HCT116 (cell line): ENCODE results near the gene SHISA8. TPM values are rescaled to one million over a fixed set of nuclear protein-coding genes. Genes with fewer than 3 reads are reported as not detected.

Experiments
- ATAC-seq: fragments of 200-7000 bp; cut with Tn5 transposase; 2 replicates; pipeline ENCODE4 v1.9.1; 2020; ENCODE audit warnings: mild to moderate bottlenecking, moderate library complexity
- BruUV-seq: library from RNA; stranded (reverse); fragments of 400-500 nt; replicated peaks from 2 replicates; lab custom pipeline; 2021; lab: Mats Ljungman, UMichigan
- CTCF ChIA-PET: fragments of 300-600 bp; sonication (Branson Sonifier 250); formaldehyde crosslinking; loops from one replicate; lab custom pipeline; 2021; ENCODE audit warnings: antibody characterized with exemption; lab: Charles Lee
- POLR2A ChIA-PET: fragments of 300-600, 350-600 bp; sonication (Branson Sonifier 250); formaldehyde crosslinking; loops from one replicate; lab custom pipeline; 2021; ENCODE audit warnings: antibody characterized with exemption; lab: Charles Lee
- RAD21 ChIA-PET, 2 experiments: fragments of 300-600 bp; sonication (Branson Sonifier 250); formaldehyde crosslinking; loops; one replicate each; lab custom pipeline; 2023; ENCODE audit warnings: low total read pairs in 2 of 2; ENCODE audit not compliant: uncharacterized antibody in 2 of 2, unreplicated experiment in 2 of 2, low non-redundant PET in 1 of 2; lab: Charles Lee
- DNase-seq: peaks from one replicate; pipeline ENCODE4 v3.0.0-alpha.2; 2010; ENCODE audit warnings: low read depth, low spot score
- H2AFZ ChIP-seq: fragments of 200-600 bp; shearing (Covaris generic), sonication (generic); 2 replicates; pipeline ENCODE4 v1.6.1; 2017; ENCODE audit warnings: low read depth, mixed run types, mixed read lengths, antibody characterized with exemption, low read length; ENCODE audit not compliant: poor library complexity, severe bottlenecking
- H3K27ac ChIP-seq: 2 replicates; pipeline ENCODE4 v1.5.1; 2012; ENCODE audit warnings: low read depth, low read length
- H3K27me3 ChIP-seq: fragments of 200-600 bp; sonication (generic); 2 replicates; pipeline ENCODE4 v1.6.1; 2016; ENCODE audit warnings: mixed run types, low read length, mixed read lengths; ENCODE audit not compliant: insufficient read depth
- H3K36me3 ChIP-seq, 2 experiments: fragments of 200-500 bp in 1 of 2; fragments of 200-600 bp in 1 of 2; sonication (Bioruptor generic) in 1 of 2; sonication (generic) in 1 of 2; 2 replicates each; pipeline versions ENCODE4 v1.5.1 to v1.6.1; 2014 to 2016; ENCODE audit warnings: low read length in 2 of 2, inconsistent platforms in 1 of 2, mixed read lengths in 1 of 2, mixed run types in 1 of 2; ENCODE audit not compliant: insufficient read depth in 2 of 2, control insufficient read depth in 1 of 2
- H3K4me1 ChIP-seq, 2 experiments: fragments of 200-600 bp in 1 of 2; sonication (generic) in 1 of 2; 2 replicates each; pipeline versions ENCODE4 v1.5.1 to v1.6.1; 2012 to 2017; ENCODE audit warnings: low read length in 2 of 2, inconsistent platforms in 1 of 2, mild to moderate bottlenecking in 1 of 2, mixed read lengths in 1 of 2, mixed run types in 1 of 2, moderate library complexity in 1 of 2; ENCODE audit not compliant: insufficient read depth in 2 of 2, control insufficient read depth in 1 of 2
- H3K4me2 ChIP-seq: fragments of 200-600 bp; sonication (generic); 2 replicates; pipeline ENCODE4 v1.6.1; 2017; ENCODE audit warnings: mixed run types, low read length, mixed read lengths
- H3K4me3 ChIP-seq, 2 experiments: fragments of 200-600 bp in 1 of 2; sonication (generic) in 1 of 2; replicated peaks in 1 of 2; 2 replicates each; pipeline ENCODE4 v1.5.1; 2011 to 2016; ENCODE audit warnings: low read length in 2 of 2, control low read depth in 1 of 2, low read depth in 1 of 2, mild to moderate bottlenecking in 1 of 2, mixed read lengths in 1 of 2, mixed run types in 1 of 2
- H3K79me2 ChIP-seq: fragments of 200-600 bp; sonication (generic); 2 replicates; pipeline ENCODE4 v1.6.1; 2017; ENCODE audit warnings: mild to moderate bottlenecking, mixed run types, low read length, moderate library complexity, mixed read lengths; ENCODE audit not compliant: insufficient read depth
- H3K9ac ChIP-seq: fragments of 200-600 bp; sonication (generic); 2 replicates; pipeline ENCODE4 v1.6.1; 2016; ENCODE audit warnings: low read length, mixed read lengths
- H3K9me2 ChIP-seq: fragments of 200-600 bp; sonication (generic), shearing (Covaris generic); 2 replicates; pipeline ENCODE4 v1.6.1; 2017; ENCODE audit warnings: mixed run types, mild to moderate bottlenecking, moderate library complexity; ENCODE audit not compliant: insufficient read depth
- H3K9me3 ChIP-seq, 2 experiments: fragments of 200-500 bp in 1 of 2; fragments of 200-600 bp in 1 of 2; sonication (Bioruptor generic) in 1 of 2; sonication (generic) in 1 of 2; 2 replicates each; pipeline ENCODE4 v1.6.1; 2014 to 2017; ENCODE audit warnings: low read length in 2 of 2, mixed read lengths in 2 of 2, inconsistent platforms in 1 of 2, low read depth in 1 of 2, mild to moderate bottlenecking in 1 of 2, mixed run types in 1 of 2, moderate library complexity in 1 of 2; ENCODE audit not compliant: control insufficient read depth in 1 of 2, insufficient read depth in 1 of 2
- H4K20me1 ChIP-seq: fragments of 200-600 bp; sonication (generic), shearing (Covaris generic); 2 replicates; pipeline ENCODE4 v1.6.1; 2017; ENCODE audit warnings: mixed run types, mild to moderate bottlenecking, moderate library complexity; ENCODE audit not compliant: insufficient read depth
- CBX3 ChIP-seq: IDR thresholded peaks from 2 replicates; pipeline ENCODE4 v1.6.1; 2012; ENCODE audit warnings: low read depth
- EGR1 ChIP-seq: IDR thresholded peaks from 2 replicates; pipeline ENCODE4 v1.6.1; 2012; ENCODE audit warnings: low read depth
- ELF1 ChIP-seq: IDR thresholded peaks from 2 replicates; pipeline ENCODE4 v1.6.1; 2012; ENCODE audit warnings: low read depth, borderline replicate concordance
- EZH2 ChIP-seq: fragments of 200-600 bp; sonication (generic); IDR thresholded peaks from 2 replicates; pipeline ENCODE4 v1.6.1; 2017; ENCODE audit warnings: antibody characterized with exemption, mixed run types
- POLR2A ChIP-seq: IDR thresholded peaks from 2 replicates; pipeline ENCODE4 v1.7.0; 2011; ENCODE audit warnings: borderline replicate concordance; ENCODE audit not compliant: insufficient read depth, insufficient read length; ENCODE audit errors: extremely low read depth
- SIN3A ChIP-seq: IDR thresholded peaks from 2 replicates; pipeline ENCODE4 v1.6.1; 2012; ENCODE audit warnings: low read depth
- ZNF274 ChIP-seq: fragments of 200-500 bp; sonication (Bioruptor generic); IDR thresholded peaks from 2 replicates; pipeline ENCODE4 v1.6.1; 2014; ENCODE audit warnings: mild to moderate bottlenecking, low read depth, low read length, inconsistent platforms
- intact Hi-C: fragments of 100-400 bp; cut with micrococcal nuclease; formaldehyde crosslinking; loops from 2 replicates; pipeline ENCODE4 v1.10.0; 2022
- total RNA-seq: library from RNA; stranded (reverse); gene quantifications from one replicate; pipeline ENCODE4 v1.2.1, GENCODE V29; 2021; ENCODE audit not compliant: unreplicated experiment
- TF ChIP-seq, protein P1 (sequence below): IDR thresholded peaks from 2 replicates; pipeline ENCODE4 v1.6.1; 2012; ENCODE audit warnings: low read depth
- TF ChIP-seq, protein P2 (sequence below), 3 experiments: fragments of 200-600 bp in 1 of 3; sonication (generic) in 1 of 3; IDR thresholded peaks in 2 of 3; conservative IDR thresholded peaks in 1 of 3; 2 replicates each; pipeline ENCODE4 v1.5.1; 2012 to 2017; ENCODE audit warnings: low read depth in 2 of 3, low read length in 2 of 3, antibody characterized with exemption in 1 of 3, borderline replicate concordance in 1 of 3, control low read depth in 1 of 3, mild to moderate bottlenecking in 1 of 3, mixed read lengths in 1 of 3, mixed run types in 1 of 3, moderate library complexity in 1 of 3; ENCODE audit not compliant: insufficient read depth in 1 of 3
- TF ChIP-seq, protein P3 (sequence below): IDR thresholded peaks from 2 replicates; pipeline ENCODE4 v1.6.1; 2012
- TF ChIP-seq, protein P4 (sequence below): IDR thresholded peaks from 2 replicates; pipeline ENCODE4 v1.6.1; 2011; ENCODE audit warnings: mild to moderate bottlenecking, low read length, moderate library complexity; ENCODE audit not compliant: insufficient replicate concordance; ENCODE audit errors: extremely low read depth

SHISA8 gene
- total RNA-seq, 1 experiment from 2014 or later, result 13.9 TPM

DNA sequence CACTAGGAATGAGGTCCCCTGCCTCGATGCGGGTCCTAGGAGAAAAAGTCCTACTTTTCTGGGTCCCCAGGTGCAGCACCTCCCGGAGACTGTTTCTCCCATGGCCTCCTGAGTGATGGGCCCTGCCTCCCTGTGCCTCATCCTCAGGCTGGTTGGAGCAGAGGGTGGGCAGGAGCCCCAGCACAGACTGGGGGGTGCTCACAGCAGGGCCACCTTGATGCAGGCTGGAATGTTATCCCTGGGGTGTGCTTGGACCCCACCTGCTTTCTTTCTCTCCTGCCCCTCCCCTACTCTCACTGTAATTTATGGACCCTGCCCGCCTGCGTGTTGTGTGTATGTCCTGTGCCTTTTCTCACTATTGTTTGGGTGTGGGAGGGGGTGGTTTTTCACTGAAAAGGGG, 8.1 kb downstream of the SHISA8 start:
- TF ChIP-seq ELF1 (no peak), POLR2A (no peak), EGR1 (no peak), SIN3A (no peak), CBX3 (no peak), ZNF274 (no peak), EZH2 (no peak)
- TF ChIP-seq, protein P1, sequence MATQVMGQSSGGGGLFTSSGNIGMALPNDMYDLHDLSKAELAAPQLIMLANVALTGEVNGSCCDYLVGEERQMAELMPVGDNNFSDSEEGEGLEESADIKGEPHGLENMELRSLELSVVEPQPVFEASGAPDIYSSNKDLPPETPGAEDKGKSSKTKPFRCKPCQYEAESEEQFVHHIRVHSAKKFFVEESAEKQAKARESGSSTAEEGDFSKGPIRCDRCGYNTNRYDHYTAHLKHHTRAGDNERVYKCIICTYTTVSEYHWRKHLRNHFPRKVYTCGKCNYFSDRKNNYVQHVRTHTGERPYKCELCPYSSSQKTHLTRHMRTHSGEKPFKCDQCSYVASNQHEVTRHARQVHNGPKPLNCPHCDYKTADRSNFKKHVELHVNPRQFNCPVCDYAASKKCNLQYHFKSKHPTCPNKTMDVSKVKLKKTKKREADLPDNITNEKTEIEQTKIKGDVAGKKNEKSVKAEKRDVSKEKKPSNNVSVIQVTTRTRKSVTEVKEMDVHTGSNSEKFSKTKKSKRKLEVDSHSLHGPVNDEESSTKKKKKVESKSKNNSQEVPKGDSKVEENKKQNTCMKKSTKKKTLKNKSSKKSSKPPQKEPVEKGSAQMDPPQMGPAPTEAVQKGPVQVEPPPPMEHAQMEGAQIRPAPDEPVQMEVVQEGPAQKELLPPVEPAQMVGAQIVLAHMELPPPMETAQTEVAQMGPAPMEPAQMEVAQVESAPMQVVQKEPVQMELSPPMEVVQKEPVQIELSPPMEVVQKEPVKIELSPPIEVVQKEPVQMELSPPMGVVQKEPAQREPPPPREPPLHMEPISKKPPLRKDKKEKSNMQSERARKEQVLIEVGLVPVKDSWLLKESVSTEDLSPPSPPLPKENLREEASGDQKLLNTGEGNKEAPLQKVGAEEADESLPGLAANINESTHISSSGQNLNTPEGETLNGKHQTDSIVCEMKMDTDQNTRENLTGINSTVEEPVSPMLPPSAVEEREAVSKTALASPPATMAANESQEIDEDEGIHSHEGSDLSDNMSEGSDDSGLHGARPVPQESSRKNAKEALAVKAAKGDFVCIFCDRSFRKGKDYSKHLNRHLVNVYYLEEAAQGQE, result no peak
- TF ChIP-seq, protein P2, sequence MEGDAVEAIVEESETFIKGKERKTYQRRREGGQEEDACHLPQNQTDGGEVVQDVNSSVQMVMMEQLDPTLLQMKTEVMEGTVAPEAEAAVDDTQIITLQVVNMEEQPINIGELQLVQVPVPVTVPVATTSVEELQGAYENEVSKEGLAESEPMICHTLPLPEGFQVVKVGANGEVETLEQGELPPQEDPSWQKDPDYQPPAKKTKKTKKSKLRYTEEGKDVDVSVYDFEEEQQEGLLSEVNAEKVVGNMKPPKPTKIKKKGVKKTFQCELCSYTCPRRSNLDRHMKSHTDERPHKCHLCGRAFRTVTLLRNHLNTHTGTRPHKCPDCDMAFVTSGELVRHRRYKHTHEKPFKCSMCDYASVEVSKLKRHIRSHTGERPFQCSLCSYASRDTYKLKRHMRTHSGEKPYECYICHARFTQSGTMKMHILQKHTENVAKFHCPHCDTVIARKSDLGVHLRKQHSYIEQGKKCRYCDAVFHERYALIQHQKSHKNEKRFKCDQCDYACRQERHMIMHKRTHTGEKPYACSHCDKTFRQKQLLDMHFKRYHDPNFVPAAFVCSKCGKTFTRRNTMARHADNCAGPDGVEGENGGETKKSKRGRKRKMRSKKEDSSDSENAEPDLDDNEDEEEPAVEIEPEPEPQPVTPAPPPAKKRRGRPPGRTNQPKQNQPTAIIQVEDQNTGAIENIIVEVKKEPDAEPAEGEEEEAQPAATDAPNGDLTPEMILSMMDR (IDR thresholded peaks at IDR 0.05 in 2 of 3, conservative IDR thresholded peaks at IDR 0.05 in 1 of 3; ENCODE audit: borderline replicate concordance in 1 of 3, insufficient read depth in 1 of 3, low read depth in 2 of 3, low read length in 2 of 3), result no peak
- TF ChIP-seq, protein P3, sequence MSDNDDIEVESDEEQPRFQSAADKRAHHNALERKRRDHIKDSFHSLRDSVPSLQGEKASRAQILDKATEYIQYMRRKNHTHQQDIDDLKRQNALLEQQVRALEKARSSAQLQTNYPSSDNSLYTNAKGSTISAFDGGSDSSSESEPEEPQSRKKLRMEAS, result no peak
- TF ChIP-seq, protein P4, sequence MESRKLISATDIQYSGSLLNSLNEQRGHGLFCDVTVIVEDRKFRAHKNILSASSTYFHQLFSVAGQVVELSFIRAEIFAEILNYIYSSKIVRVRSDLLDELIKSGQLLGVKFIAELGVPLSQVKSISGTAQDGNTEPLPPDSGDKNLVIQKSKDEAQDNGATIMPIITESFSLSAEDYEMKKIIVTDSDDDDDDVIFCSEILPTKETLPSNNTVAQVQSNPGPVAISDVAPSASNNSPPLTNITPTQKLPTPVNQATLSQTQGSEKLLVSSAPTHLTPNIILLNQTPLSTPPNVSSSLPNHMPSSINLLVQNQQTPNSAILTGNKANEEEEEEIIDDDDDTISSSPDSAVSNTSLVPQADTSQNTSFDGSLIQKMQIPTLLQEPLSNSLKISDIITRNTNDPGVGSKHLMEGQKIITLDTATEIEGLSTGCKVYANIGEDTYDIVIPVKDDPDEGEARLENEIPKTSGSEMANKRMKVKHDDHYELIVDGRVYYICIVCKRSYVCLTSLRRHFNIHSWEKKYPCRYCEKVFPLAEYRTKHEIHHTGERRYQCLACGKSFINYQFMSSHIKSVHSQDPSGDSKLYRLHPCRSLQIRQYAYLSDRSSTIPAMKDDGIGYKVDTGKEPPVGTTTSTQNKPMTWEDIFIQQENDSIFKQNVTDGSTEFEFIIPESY, result no peak

More for the DNA sequence above, 8.1 kb downstream of the SHISA8 start:
- H3K4me1 ChIP-seq, result no peaks in the 10 kb centered on the region; a peak in 1 of 4 replicates
- H3K9me2 ChIP-seq, result no peaks in the 10 kb centered on the region
- no peaks in the 10 kb centered on the region for H3K79me2 ChIP-seq
- peaks cover 5 to 7% of the 10 kb centered on the region in 2 experiments; a peak in 2 of 4 replicates for H3K36me3 ChIP-seq
- ChIA-PET POLR2A (no interaction called here), RAD21 (no interaction called here), CTCF (no interaction called here)
- H3K9ac ChIP-seq, result no peak overlapping the region
- H2AFZ ChIP-seq, result no peak overlapping the region
- no peak overlapping the region for H3K27ac ChIP-seq
- no peaks in the 10 kb centered on the region for H3K9me3 ChIP-seq
- ATAC-seq, result no peak
- intact Hi-C loops, result no loop called here
- DNase-seq, result no peak
- H3K4me3 ChIP-seq, result no peak overlapping the region
- BruUV-seq, result TSS peak; percentile 49
- H3K4me2 ChIP-seq, result no peak overlapping the region
- H3K27me3 ChIP-seq, result no peaks in the 10 kb centered on the region
- H4K20me1 ChIP-seq, result no peaks in the 10 kb centered on the region
